Heart left ventricle (tissue), 16 donors: Measurements from ENCODE around the gene TTC7B. TPM values are rescaled to one million over a fixed set of nuclear protein-coding genes. Genes with fewer than 3 reads are reported as not detected.
A peak's percentile ranks its signal among the peaks of the same experiment; 100 is the strongest.

Source experiments
- ATAC-seq, 4 donors: fragments of 200-7000 bp; cut with Tn5 transposase; one replicate each; pipeline ENCODE4 v1.9.1; 2020 to 2022; ENCODE audit warnings: moderate library complexity in 4 of 4, mild to moderate bottlenecking in 3 of 4, moderate number of reproducible peaks in 1 of 4
- DNase-seq, 5 donors: peaks; one replicate each; pipeline ENCODE4 v3.0.0-alpha.2; 2020
- H3K27ac ChIP-seq, 12 donors: fragments of 200-600 bp; sonication (generic) in 4 of 12; one replicate each; pipeline versions ENCODE4 v1.5.0 to v1.8.0; 2016 to 2022; ENCODE audit warnings: mild to moderate bottlenecking in 2 of 12
- H3K27me3 ChIP-seq, 9 donors: fragments of 200-600 bp; sonication (generic) in 2 of 9; one replicate each; pipeline versions ENCODE4 v1.5.1 to v1.8.0; 2016 to 2022; ENCODE audit warnings: mild to moderate bottlenecking in 3 of 9
- H3K36me3 ChIP-seq, 9 donors: fragments of 200-600 bp; sonication (generic) in 2 of 9; one replicate each; pipeline versions ENCODE4 v1.5.0 to v1.8.0; 2018 to 2022; ENCODE audit warnings: mild to moderate bottlenecking in 2 of 9
- H3K4me1 ChIP-seq, 12 donors: fragments of 200-600 bp; sonication (generic) in 4 of 12; one replicate each; pipeline versions ENCODE4 v1.5.0 to v1.8.0; 2016 to 2022; ENCODE audit warnings: mild to moderate bottlenecking in 3 of 12
- H3K4me3 ChIP-seq, 12 donors: fragments of 200-600 bp; sonication (generic) in 4 of 12; one replicate each; pipeline versions ENCODE4 v1.5.0 to v1.8.0; 2017 to 2022; ENCODE audit warnings: mild to moderate bottlenecking in 9 of 12, moderate library complexity in 4 of 12
- H3K9me3 ChIP-seq, 12 donors: fragments of 200-600 bp; sonication (generic) in 4 of 12; one replicate each; pipeline versions ENCODE4 v1.5.0 to v1.8.0; 2016 to 2022; ENCODE audit warnings: mild to moderate bottlenecking in 1 of 12
- CTCF ChIP-seq, 12 donors: fragments of 200-600 bp; sonication (generic) in 4 of 12; IDR thresholded peaks; one replicate each; pipeline versions ENCODE4 v1.5.0 to v1.8.0; 2018 to 2022; ENCODE audit warnings: antibody characterized with exemption in 12 of 12, mild to moderate bottlenecking in 5 of 12
- POLR2A ChIP-seq, 2 donors: fragments of 450-650 bp; IDR thresholded peaks; one replicate each; pipeline ENCODE4 v1.6.1; 2017; ENCODE audit warnings: antibody characterized with exemption in 2 of 2, mild to moderate bottlenecking in 2 of 2, moderate library complexity in 2 of 2
- whole genome bisulfite sequencing, 4 donors: extraction: QIAGEN DNeasy Blood & Tissue Kit in 2 of 4; methylation state at CpG; one replicate each; pipeline versions ENCODE4 v1.1.5 to v1.1.7; 2013 to 2018; 5-methylcytosine and 5-hydroxymethylcytosine counted together
- intact Hi-C, 10 donors: fragments of 100-400 bp; cut with DNase I; formaldehyde crosslinking; loops; one replicate each; pipeline versions ENCODE4 v1.11.1 to v1.14.2; 2022
- polyA plus RNA-seq, 2 donors: library from polyadenylated mRNA; stranded (reverse); fragments of 200-250 nt; gene quantifications; one replicate each; pipeline ENCODE4 v1.2.3, GENCODE V29; 2013
- total RNA-seq, 9 donors: library from RNA; depleted of rRNA in 2 of 9; stranded (reverse); fragments of >200 nt in 2 of 9; fragmentation: NEBNext Ultra II Directional in 3 of 9; extraction: Animal tissue kit (Norgen Biotek cat#: 25700) in 3 of 9; gene quantifications; one replicate each; pipeline versions ENCODE4 v1.1.0 to v1.2.4, GENCODE V29; 2016 to 2023
- donor health status: ischemic (EF 13 %, LVEDD 7.1; RV severe dilation, severe dysfunction).
- donor health status: healthy with polysubstance abuse.
- donor health status: DM: no; HTN: yes; CAD: no.
- donor health status: DM: no; HTN: no; CAD: no.
- donor health status: ischemic (EF 25% LVEDD 6.9; RV normal size, moderate dysfunction).
- donor health status: ischemic (EF 25% LVEDD 5.7; RV mildly dilated, moderate dysfunction).
- donor health status: healthy.
- donor health status: DM: yes; HTN: yes; CAD: no.
- donor health status: ischemic (EF 35%, LVEDD 5.7; RV mildly dilated, moderate dysfunction).
- donor health status: nonischemic (EF 11% LVEDD 7.7; RV severe dilation, severe dysfunction).
- donor health status: DM: yes; HTN: yes; CAD: no.
- donor health status: PGD.
- donor health status: ischemic (EF 29% LVEDD 5.4; RV normal size, mild dysfunction).
- donor health status: nonischemic (EF 23%, LVEDD 6.1; RV moderate dilation, normal function).

Gene TTC7B
- total and polyA plus RNA-seq, 11 donors, result 20.3 to 76.1 (median 62.6) TPM

GRCh38 chr14:90575781-90576180 lies 240.4 kb downstream of the TTC7B start:
- intact Hi-C loops, result no loop called here
- H3K27ac ChIP-seq, result peak overlapping the region in 4 of 12 donors; percentile 64 to 83 (median 77)

GRCh38 chr14:90575336-90575735 lies 240.9 kb downstream of the TTC7B start:
- intact Hi-C loops, result no loop called here
- DNase-seq (no peak), ATAC-seq (no peak)
- H3K4me1 ChIP-seq, result peaks cover 0 to 52% (median 34%) of the 10 kb centered on the region in 12 donors
- H3K4me3 ChIP-seq, result no peak overlapping the region
- 80 to 90% (median 88%) methylated on average over 5 of the region's 5 CpGs for WGBS, 4 donors
- no peaks in the 10 kb centered on the region for H3K27me3 ChIP-seq
- TF ChIP-seq POLR2A (IDR thresholded peaks at IDR 0.05) (no peak), CTCF (IDR thresholded peaks at IDR 0.05) (peak in 2 of 12 donors; percentile 13 to 21)
- peak overlapping the region in 11 of 12 donors; percentile 17 to 83 (median 63) for H3K27ac ChIP-seq
- peaks cover 0 to 20% (median 4%) of the 10 kb centered on the region in 9 donors for H3K36me3 ChIP-seq
- H3K9me3 ChIP-seq, result no peaks in the 10 kb centered on the region

More at GRCh38 chr14:90575781-90576180, 240.4 kb downstream of the TTC7B start:
- Histone ChIP-seq H3K36me3 (peaks cover 0 to 20% (median 4%) of the 10 kb centered on the region in 9 donors), H3K9me3 (no peaks in the 10 kb centered on the region), H3K4me3 (no peak overlapping the region), H3K4me1 (peaks cover 0 to 57% (median 36%) of the 10 kb centered on the region in 12 donors), H3K27me3 (no peaks in the 10 kb centered on the region)
- ATAC-seq (no peak), DNase-seq (no peak)
- TF ChIP-seq CTCF (IDR thresholded peaks at IDR 0.05), result no peak
- 94 to 96% (median 95%) methylated on average over 7 of the region's 7 CpGs for WGBS, 4 donors

GRCh38 chr14:90574188-90575131 lies 241.8 kb downstream of the TTC7B start:
- Histone ChIP-seq H3K27me3 (no peaks in the 10 kb centered on the region), H3K4me1 (peaks cover 0 to 50% (median 33%) of the 10 kb centered on the region in 12 donors), H3K4me3 (no peak overlapping the region), H3K9me3 (no peaks in the 10 kb centered on the region), H3K27ac (peak overlapping the region in 10 of 12 donors; percentile 38 to 83 (median 64)), H3K36me3 (peaks cover 0 to 16% (median 4%) of the 10 kb centered on the region in 9 donors)
- peak; percentile 68 to 81 (median 78) for ATAC-seq
- intact Hi-C loops, result no loop called here
- TF ChIP-seq POLR2A (IDR thresholded peaks at IDR 0.05) (no peak), CTCF (IDR thresholded peaks at IDR 0.05) (no peak)
- WGBS, 4 donors, result 51 to 66% (median 60%) methylated on average over 13 of the region's 13 CpGs
- peak; percentile 47 to 83 (median 81) for DNase-seq
